GM12865 (cell line): ENCODE measurements around the gene GCNT2.

ENCODE experiments used
- DNase-seq: peaks from one replicate; pipeline ENCODE4 v3.0.0; 2010; ENCODE audit warnings: low read depth
- H3K4me3 ChIP-seq: 2 replicates; pipeline ENCODE4 v1.5.1; 2011; ENCODE audit warnings: mild to moderate bottlenecking, low read depth, low read length, control low read depth
- CTCF ChIP-seq: IDR thresholded peaks from 2 replicates; pipeline ENCODE4 v1.5.1; 2011; ENCODE audit warnings: low read length, control low read depth, low read depth, inconsistent platforms; ENCODE audit not compliant: insufficient read depth; ENCODE audit errors: missing control alignments

Gene GCNT2

GRCh38 chr6:10505529-10505928 is 15.6 kb upstream of the GCNT2 start:
- no peak overlapping the region for H3K4me3 ChIP-seq
- TF ChIP-seq CTCF = no peak
- DNase-seq = no peak

DNA sequence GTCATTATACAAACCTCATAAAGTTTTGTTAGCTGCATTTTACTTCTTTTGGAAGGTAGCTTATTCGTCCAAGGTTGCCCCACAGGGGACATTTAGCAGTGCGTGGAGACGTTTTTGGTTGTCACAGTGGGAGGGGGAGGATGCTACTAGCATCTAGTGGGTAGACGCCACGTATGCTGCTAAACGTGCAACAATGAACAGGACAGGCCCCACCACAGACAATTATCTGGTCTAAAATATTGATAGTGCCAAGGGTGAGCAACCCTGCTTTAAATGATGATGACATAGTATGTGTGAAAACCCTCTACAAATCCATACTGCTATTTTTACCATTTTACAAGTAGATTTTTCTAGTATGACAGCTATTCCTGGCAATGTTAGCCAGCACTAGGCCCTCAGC is 13.9 kb upstream of the GCNT2 start:
- no peak overlapping the region for H3K4me3 ChIP-seq
- TF ChIP-seq CTCF = no peak
- no peak for DNase-seq

GRCh38 chr6:10507715-10508114 is 13.4 kb upstream of the GCNT2 start:
- no peak overlapping the region for H3K4me3 ChIP-seq
- no peak for TF ChIP-seq CTCF
- no peak for DNase-seq

DNA sequence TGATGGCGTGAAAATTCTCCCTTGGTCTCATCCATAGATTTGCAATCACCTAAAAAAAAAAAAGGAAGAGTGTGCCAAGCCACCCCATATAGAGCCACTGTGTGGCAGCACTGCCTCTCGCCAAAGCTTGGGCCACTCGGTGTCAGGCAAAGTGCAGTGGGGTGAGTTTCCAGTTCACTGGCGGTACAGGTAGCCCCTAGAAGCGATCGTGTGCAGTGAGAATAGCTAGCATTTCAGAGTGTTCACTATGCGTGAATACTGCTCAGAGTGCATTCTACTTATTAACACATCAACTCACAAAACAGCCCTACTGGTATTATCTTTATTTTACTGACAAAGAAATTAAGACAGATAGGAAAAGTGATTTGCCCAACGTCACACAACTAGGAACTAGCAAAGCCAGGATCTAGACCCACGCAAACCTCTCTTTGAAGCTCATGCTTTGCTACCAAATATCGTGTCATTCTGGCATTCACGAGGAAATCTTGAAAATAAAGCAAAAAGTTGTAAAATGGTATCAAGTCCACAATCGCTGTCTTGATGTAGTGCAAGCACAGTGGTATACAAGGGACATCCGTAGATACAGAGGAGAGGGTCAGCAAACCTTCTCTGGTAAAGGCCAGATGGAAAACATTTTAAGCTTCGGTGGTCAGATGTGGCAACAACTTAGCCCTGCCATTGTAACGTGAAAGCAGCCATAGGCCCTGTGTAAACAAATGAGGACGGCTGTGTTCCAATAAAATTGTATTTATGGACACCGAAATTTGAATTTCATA is 10.4 kb upstream of the GCNT2 start:
- TF ChIP-seq CTCF = peak; percentile 79
- no peak overlapping the region for H3K4me3 ChIP-seq
- DNase-seq = peak; percentile 76

GRCh38 chr6:10511477-10511876 is 9.7 kb upstream of the GCNT2 start:
- H3K4me3 ChIP-seq = no peak overlapping the region
- no peak for TF ChIP-seq CTCF
- no peak for DNase-seq

GRCh38 chr6:10513544-10513943 is 7.6 kb upstream of the GCNT2 start:
- TF ChIP-seq CTCF = no peak
- no peak overlapping the region for H3K4me3 ChIP-seq

More at GRCh38 chr6:10513544-10513943, 7.6 kb upstream of the GCNT2 start:
- DNase-seq = no peak
